DMS53 treated with DMSO at 0.1 percent for 48 hours (cell line): ENCODE results near the gene CSAG1.
"Not testable (repeated sequence)": the region's sequence is repeated elsewhere in the genome, so short reads cannot be mapped to it uniquely, and the experiment has no call there.

ENCODE experiments used
- DNase-seq: peaks from one replicate; lab custom pipeline; 2025; ENCODE audit not compliant: unreplicated experiment; lab: John Stamatoyannopoulos, UW

The CSAG1 gene

DNA sequence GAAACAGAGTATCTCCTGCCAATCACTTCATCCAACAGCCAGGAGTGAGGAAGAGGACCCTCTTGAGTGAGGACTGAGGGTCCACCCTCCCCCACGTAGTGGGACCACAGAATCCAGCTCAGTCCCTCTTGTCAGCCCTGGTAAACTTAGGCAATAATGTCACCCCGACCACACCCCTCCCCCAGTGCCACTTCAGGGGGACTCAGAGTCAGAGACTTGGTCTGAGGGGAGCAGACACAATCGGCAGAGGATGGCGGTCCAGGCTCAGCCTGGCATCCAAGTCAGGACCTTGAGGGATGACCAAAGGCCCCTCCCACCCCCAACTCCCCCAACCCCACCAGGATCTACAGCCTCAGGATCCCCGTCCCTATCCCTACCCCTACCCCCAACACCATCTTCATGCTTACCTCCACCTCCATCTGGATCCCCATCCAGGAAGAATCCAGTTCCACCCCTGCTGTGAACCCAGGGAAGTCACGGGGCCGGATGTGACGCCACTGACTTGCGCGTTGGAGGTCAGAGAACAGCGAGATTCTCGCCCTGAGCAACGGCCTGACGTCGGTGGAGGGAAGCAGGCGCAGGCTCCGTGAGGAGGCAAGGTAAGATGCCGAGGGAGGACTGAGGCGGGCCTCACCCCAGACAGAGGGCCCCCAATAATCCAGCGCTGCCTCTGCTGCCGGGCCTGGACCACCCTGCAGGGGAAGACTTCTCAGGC, at the start of gene CSAG1, which contains the start of gene MAGEA12:
CSAG1 (minus strand) TSS at position 461 of the 715 bp plus-strand sequence. CDS start 1,261 bp downstream, outside the sequence.
MAGEA12 (plus strand) TSS at position 497 of the 715 bp plus-strand sequence. CDS start 2,405 bp downstream, outside the sequence.
- DNase-seq = no peak

GRCh38 chrX:152769549-152770289, 36.2 kb upstream of the CSAG1 start, which contains the start of gene MAGEA6:
TSS of gene MAGEA6 (minus strand) at chrX:152769689. CDS start at chrX:152767650, 2,039 bp downstream.
- not testable (repeated sequence) for DNase-seq

- not testable (repeated sequence) for DNase-seq
These were observed 33.0 kb upstream of the CSAG1 start for GRCh38 chrX:152766562-152766961.

- not testable (repeated sequence) for DNase-seq
These were observed 28.1 kb upstream of the CSAG1 start for GRCh38 chrX:152761582-152761981.

DNA sequence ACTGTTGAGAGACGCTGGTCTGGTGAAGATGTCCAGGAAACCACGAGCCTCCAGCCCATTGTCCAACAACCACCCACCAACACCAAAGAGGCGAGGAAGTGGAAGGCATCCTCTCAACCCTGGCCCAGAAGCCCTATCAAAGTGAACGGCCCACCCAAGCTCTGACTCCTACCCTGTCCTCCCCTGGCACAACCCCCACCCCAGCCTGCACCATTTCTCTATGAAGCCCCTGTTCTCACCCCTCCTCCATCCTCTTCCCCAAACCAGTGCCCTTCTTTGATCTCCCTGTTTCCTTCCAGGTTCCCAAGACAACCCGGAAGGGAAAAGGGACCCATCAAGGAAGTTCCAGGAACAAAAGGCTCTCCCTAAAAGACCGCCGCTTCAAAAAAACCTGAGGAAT, 26.0 kb upstream of the CSAG1 start:
- DNase-seq = not testable (repeated sequence)

GRCh38 chrX:152758918-152759317, 25.4 kb upstream of the CSAG1 start, which contains the start of gene CSAG3:
TSS of gene CSAG3 (plus strand) at chrX:152759218.
- not testable (repeated sequence) for DNase-seq

- not testable (repeated sequence) for DNase-seq
These were observed 21.4 kb upstream of the CSAG1 start for GRCh38 chrX:152754871-152755270.

GRCh38 chrX:152753686-152754650, 20.4 kb upstream of the CSAG1 start, which contains the start of gene MAGEA2:
TSS of gene MAGEA2 (minus strand) at chrX:152753842. CDS start at chrX:152751363, 2,479 bp downstream.
- DNase-seq = not testable (repeated sequence)

DNA sequence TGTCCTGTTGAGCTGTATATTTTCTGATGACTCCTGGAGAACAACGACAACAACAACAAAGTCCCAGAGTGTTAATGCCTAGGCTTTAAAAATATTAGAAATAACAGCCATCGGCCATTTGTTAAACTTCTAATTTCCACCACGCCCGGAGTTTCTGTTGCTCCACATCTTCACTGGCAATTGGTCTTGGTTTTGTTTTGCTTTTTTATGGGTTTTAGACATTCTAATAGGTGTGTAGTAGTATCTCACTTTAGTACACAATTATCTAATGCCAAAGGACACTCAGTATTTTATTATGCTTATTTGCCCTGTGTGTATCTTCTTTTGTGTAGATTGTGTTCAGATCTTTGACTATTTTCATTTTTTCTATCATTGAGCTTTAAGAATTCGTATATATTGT, 5.0 kb upstream of the CSAG1 start:
- no peak for DNase-seq

- DNase-seq = not testable (repeated sequence)
These were observed 3.0 kb upstream of the CSAG1 start for GRCh38 chrX:152736528-152736927.

GRCh38 chrX:152735860-152736511, 2.5 kb upstream of the CSAG1 start:
- DNase-seq = no peak

GRCh38 chrX:152735101-152735500, 1.6 kb upstream of the CSAG1 start:
- no peak for DNase-seq

- DNase-seq = not testable (repeated sequence)
These were observed 780 bp upstream of the CSAG1 start for GRCh38 chrX:152734143-152734858.

DNA sequence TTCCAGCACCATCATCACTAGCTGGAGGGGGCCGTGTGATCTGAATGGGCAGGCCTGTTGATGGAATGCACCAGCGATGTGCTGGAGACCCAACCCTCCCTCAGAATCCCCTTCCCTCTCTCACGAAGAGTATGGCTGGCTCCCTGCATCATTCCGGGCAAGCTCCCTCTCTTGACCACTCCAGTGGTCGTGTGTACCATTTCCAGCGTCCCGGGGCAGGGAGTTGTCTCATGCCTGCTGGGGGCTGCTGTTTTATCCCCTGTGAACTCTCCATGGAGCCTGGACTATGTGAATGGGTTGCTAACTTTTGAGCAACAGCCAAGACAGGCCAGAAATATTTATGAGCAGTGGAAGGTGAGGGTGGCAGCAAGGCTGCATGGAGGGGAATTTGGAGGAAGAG, 8.1 kb downstream of the CSAG1 start:
- DNase-seq = no peak

DNA sequence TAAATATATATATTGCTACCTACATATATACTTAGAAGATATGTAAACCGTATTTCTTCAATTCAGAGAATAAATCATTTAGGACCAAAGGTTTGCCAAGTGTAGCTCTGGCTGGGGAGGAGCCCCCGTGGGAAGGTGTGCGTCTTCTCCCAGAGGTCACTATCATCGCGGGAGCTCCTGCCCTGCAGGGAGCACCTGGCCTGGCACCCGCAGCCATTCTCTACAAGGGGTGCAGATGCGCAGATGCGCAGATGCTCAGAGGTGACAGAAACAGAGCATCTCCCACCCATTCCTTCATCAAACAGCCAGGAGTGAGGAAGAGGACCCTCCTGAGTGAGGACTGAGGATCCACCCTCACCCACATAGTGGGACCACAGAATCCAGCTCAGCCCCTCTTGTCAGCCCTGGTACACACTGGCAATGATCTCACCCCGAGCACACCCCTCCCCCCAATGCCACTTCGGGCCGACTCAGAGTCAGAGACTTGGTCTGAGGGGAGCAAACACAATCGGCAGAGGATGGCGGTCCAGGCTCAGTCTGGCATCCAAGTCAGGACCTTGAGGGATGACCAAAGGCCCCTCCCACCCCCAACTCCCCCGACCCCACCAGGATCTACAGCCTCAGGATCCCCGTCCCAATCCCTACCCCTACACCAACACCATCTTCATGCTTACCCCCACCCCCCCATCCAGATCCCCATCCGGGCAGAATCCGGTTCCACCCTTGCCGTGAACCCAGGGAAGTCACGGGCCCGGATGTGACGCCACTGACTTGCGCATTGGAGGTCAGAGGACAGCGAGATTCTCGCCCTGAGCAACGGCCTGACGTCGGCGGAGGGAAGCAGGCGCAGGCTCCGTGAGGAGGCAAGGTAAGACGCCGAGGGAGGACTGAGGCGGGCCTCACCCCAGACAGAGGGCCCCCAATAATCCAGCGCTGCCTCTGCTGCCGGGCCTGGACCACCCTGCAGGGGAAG, 19.4 kb downstream of the CSAG1 start, which contains the start of gene MAGEA2B:
MAGEA2B (plus strand) TSS at position 814 of the 973 bp plus-strand sequence. CDS start 2,479 bp downstream, outside the sequence.
- not testable (repeated sequence) for DNase-seq

DNA sequence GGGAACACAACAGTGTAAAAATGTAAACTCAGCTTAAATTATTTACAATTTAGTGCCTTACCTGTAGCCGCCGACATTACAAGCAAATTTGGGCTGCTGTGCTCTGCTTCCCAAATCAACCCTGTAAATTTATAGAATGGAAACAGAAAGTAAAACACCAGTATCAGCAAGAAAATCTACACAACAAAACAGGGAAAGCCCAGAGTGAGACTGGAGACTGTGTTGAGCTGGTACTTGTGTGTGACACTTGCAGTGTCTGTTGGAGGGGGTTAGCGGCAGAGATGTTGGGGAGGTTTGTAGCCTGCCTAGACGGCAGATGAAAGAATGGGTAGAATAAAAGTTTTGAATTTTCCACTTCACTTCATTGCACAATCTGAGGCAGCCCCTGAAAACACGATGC, 20.3 kb downstream of the CSAG1 start:
- not testable (repeated sequence) for DNase-seq

- DNase-seq = not testable (repeated sequence)
These were observed 24.3 kb downstream of the CSAG1 start, which contains the start of gene CSAG2 for GRCh38 chrX:152709173-152709572. TSS of gene CSAG2 (minus strand) at chrX:152709273. CDS start at chrX:152709112, 161 bp downstream.

DNA sequence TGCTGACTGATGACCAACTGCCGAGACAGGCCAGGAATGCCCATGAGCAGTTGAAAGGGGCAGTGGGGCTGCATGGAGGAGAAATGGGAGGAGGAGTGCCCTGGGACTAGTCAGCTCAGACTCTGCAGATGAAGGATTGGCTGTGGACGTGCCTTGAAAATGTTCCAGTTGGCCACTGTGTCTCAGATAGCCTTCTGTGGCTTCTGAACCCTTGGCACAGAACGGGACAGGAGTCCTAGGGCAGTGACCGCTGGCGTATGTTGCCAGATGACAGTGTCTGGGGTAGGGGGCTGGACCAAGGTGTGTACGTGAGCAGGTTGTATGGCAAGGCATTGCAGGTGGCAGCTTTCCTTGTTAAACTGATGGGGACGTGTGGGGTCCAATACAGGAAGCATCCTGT, 27.0 kb downstream of the CSAG1 start:
- DNase-seq = not testable (repeated sequence)
